OCI-LY1 (cell line): ENCODE measurements around the gene SBSN.

ENCODE experiments used
- EZH2 ChIP-seq: fragments of 200-600 bp; sonication (generic), shearing (Covaris generic); IDR thresholded peaks from 2 replicates; pipeline ENCODE4 v1.8.0; 2017; ENCODE audit warnings: borderline replicate concordance, mixed run types, mild to moderate bottlenecking, antibody characterized with exemption, low read length, moderate library complexity, mixed read lengths
- TF ChIP-seq, protein P1 (sequence below): fragments of 200-600 bp; sonication (generic), shearing (Covaris generic); IDR thresholded peaks from 2 replicates; pipeline ENCODE4 v1.5.1; 2017; ENCODE audit warnings: mild to moderate bottlenecking, antibody characterized with exemption, low read length, moderate library complexity, mixed read lengths

DNA sequence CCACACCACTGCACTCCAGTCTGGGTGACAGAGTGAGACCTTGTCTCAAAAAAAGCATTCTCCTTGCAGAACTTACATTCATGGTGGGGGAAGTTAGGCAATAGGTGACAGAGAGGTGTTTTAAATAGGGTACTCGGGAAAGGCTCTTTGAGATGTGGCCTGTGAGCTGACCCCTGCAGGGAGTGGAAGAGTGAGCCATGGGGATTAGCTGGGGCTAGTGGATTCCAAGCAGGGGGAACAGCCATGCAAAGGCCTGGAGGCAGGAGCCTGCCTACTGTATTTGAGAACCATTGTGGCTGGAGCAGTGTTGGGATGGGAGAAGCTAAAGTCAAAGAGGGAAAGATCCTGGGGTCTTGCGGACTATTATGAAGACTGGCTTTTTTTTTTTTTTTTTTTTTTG, 10.8 kb downstream of the SBSN start:
- TF ChIP-seq, protein P1, sequence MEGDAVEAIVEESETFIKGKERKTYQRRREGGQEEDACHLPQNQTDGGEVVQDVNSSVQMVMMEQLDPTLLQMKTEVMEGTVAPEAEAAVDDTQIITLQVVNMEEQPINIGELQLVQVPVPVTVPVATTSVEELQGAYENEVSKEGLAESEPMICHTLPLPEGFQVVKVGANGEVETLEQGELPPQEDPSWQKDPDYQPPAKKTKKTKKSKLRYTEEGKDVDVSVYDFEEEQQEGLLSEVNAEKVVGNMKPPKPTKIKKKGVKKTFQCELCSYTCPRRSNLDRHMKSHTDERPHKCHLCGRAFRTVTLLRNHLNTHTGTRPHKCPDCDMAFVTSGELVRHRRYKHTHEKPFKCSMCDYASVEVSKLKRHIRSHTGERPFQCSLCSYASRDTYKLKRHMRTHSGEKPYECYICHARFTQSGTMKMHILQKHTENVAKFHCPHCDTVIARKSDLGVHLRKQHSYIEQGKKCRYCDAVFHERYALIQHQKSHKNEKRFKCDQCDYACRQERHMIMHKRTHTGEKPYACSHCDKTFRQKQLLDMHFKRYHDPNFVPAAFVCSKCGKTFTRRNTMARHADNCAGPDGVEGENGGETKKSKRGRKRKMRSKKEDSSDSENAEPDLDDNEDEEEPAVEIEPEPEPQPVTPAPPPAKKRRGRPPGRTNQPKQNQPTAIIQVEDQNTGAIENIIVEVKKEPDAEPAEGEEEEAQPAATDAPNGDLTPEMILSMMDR = no peak
- TF ChIP-seq EZH2 = no peak
